ENCODE measurements around the gene TEX52. TPM values are rescaled to one million over a fixed set of nuclear protein-coding genes. Genes with fewer than 3 reads are reported as not detected.

TEX52 gene
- total RNA-seq: not detected
- polyA plus RNA-seq: not detected

DNA sequence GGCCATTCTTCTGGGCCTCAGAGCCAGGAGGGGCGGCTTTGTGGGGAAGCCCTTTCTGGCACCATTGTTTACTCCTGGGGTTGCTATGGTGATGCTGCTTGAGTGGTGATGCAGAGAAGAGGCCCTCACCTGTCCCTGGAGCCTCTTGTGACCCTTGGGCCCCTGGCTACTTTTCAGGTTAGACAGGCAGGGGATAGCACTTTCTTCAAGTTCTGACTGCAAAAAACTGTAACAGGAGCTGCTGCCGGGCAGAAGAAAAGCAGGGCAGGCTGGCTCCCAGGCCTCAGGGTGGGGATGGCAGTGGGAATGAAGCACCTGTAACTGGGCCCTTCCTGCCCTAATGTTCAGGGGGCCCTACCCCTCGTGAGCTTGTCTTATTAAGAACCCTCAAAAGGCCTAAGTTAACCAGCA, at the start of gene TEX52:
Gene TEX52 (minus strand): TSS at position 19 of the 411 bp plus-strand sequence. CDS start 13 bp downstream, at position 6.
- peaks cover 26% of the 10 kb centered on the region for H3K36me3 ChIP-seq (ENCODE audit: control insufficient read depth, insufficient read depth, low read length)

GRCh38 chr12:2904260-2904659, 47.4 kb upstream of the TEX52 start:
- no peaks in the 10 kb centered on the region for H3K4me1 ChIP-seq (ENCODE audit: control insufficient read depth, insufficient read depth, low read length, poor library complexity, severe bottlenecking)
- no peak overlapping the region for H3K27ac ChIP-seq (ENCODE audit: insufficient read depth, low read length, poor library complexity, severe bottlenecking)
- Mint-ChIP-seq H3K4me3 (no peak overlapping the region), H3K27ac (no peak overlapping the region), H3K9me3 (no peaks in the 10 kb centered on the region), H3K4me1 (peaks cover 0 to 6% (median 3%) of the 10 kb centered on the region in 4 donors), H3K36me3 (no peaks in the 10 kb centered on the region), H3K27me3 (no peaks in the 10 kb centered on the region)
- H3K27me3 ChIP-seq (ENCODE audit: control insufficient read depth, insufficient read depth, low read length): no peaks in the 10 kb centered on the region
- no peak for DNase-seq
- ATAC-seq (ENCODE audit: low read depth in 2 of 2): no peak
- H3K36me3 ChIP-seq (ENCODE audit: control insufficient read depth, insufficient read depth, low read length): no peaks in the 10 kb centered on the region
- no peaks in the 10 kb centered on the region for H3K9me3 ChIP-seq (ENCODE audit: control insufficient read depth in 2 of 2, low read length in 2 of 2)
- H3K4me3 ChIP-seq (ENCODE audit: low read depth, low read length): no peak overlapping the region

More for the DNA sequence above, at the start of gene TEX52:
- Histone ChIP-seq H3K9me3 (ENCODE audit: control insufficient read depth in 2 of 2, low read length in 2 of 2) (no peaks in the 10 kb centered on the region), H3K27ac (ENCODE audit: insufficient read depth, low read length, poor library complexity, severe bottlenecking) (no peak within 1 kb of the TSS), H3K4me1 (ENCODE audit: control insufficient read depth, insufficient read depth, low read length, poor library complexity, severe bottlenecking) (no peaks in the 10 kb centered on the region), H3K27me3 (ENCODE audit: control insufficient read depth, insufficient read depth, low read length) (no peaks in the 10 kb centered on the region), H3K4me3 (ENCODE audit: low read depth, low read length) (no peak within 1 kb of the TSS)
- Mint-ChIP-seq H3K36me3 (peaks cover 19% of the 10 kb centered on the region), H3K27me3 (no peaks in the 10 kb centered on the region), H3K9me3 (no peaks in the 10 kb centered on the region), H3K27ac (peak within 1 kb of the TSS in 1 of 3 donors; percentile 55), H3K4me1 (peaks cover 0 to 2% (median 0%) of the 10 kb centered on the region in 4 donors), H3K4me3 (no peak within 1 kb of the TSS)
- ATAC-seq (ENCODE audit: low read depth in 2 of 2): no peak
- no peak for DNase-seq

DNA sequence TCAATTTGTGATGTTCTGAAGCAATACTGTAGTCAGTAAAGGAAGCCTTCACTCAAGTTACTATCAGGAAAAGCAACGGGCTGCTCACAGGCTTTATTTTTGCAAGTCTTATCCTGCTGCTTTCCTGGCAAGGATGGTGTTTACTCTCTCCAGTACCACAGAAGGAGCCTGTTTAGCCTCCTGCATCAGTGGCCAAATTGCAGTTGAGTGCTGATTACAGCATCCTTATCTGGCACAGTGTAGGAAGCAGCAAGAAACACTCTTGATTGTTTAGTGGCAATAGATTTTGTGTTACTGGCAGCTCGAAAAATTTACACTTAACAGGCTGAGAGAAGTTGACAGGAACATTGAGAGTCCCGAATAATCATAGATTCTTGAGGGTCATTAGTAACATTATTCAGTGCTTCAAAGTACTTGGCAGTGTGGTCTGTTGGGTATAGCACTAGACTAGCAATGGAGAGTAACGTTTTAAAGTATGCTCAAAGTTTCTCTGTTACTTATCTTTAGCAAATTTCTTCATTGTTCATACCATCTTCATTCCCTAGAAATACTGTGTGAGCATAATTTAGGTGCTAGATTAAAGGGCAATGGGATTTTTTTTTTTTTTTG, 45.5 kb upstream of the TEX52 start:
- Histone ChIP-seq H3K27ac (ENCODE audit: insufficient read depth, low read length, poor library complexity, severe bottlenecking) (no peak overlapping the region), H3K4me3 (ENCODE audit: low read depth, low read length) (no peak overlapping the region), H3K36me3 (ENCODE audit: control insufficient read depth, insufficient read depth, low read length) (no peaks in the 10 kb centered on the region), H3K4me1 (ENCODE audit: control insufficient read depth, insufficient read depth, low read length, poor library complexity, severe bottlenecking) (no peaks in the 10 kb centered on the region), H3K27me3 (ENCODE audit: control insufficient read depth, insufficient read depth, low read length) (no peaks in the 10 kb centered on the region), H3K9me3 (ENCODE audit: control insufficient read depth in 2 of 2, low read length in 2 of 2) (no peaks in the 10 kb centered on the region)
- peaks cover 0 to 6% (median 3%) of the 10 kb centered on the region in 4 donors for H3K4me1 Mint-ChIP-seq
- no peaks in the 10 kb centered on the region for H3K36me3 Mint-ChIP-seq
- ATAC-seq (ENCODE audit: low read depth in 2 of 2): no peak
- H3K4me3 Mint-ChIP-seq: no peak overlapping the region
- DNase-seq: no peak
- H3K9me3 Mint-ChIP-seq: no peaks in the 10 kb centered on the region
- no peak overlapping the region for H3K27ac Mint-ChIP-seq
- no peaks in the 10 kb centered on the region for H3K27me3 Mint-ChIP-seq

GRCh38 chr12:2900642-2901041, 43.8 kb upstream of the TEX52 start:
- H3K27ac Mint-ChIP-seq: no peak overlapping the region
- no peak overlapping the region for H3K4me3 Mint-ChIP-seq
- Histone ChIP-seq H3K9me3 (ENCODE audit: control insufficient read depth in 2 of 2, low read length in 2 of 2) (no peaks in the 10 kb centered on the region), H3K4me3 (ENCODE audit: low read depth, low read length) (no peak overlapping the region), H3K27me3 (ENCODE audit: control insufficient read depth, insufficient read depth, low read length) (no peaks in the 10 kb centered on the region), H3K4me1 (ENCODE audit: control insufficient read depth, insufficient read depth, low read length, poor library complexity, severe bottlenecking) (no peaks in the 10 kb centered on the region), H3K27ac (ENCODE audit: insufficient read depth, low read length, poor library complexity, severe bottlenecking) (no peak overlapping the region), H3K36me3 (ENCODE audit: control insufficient read depth, insufficient read depth, low read length) (no peaks in the 10 kb centered on the region)
- no peaks in the 10 kb centered on the region for H3K27me3 Mint-ChIP-seq
- no peaks in the 10 kb centered on the region for H3K9me3 Mint-ChIP-seq
- peaks cover 0 to 8% (median 4%) of the 10 kb centered on the region in 4 donors for H3K4me1 Mint-ChIP-seq
- ATAC-seq (ENCODE audit: low read depth in 2 of 2) (no peak), DNase-seq (no peak)
- no peaks in the 10 kb centered on the region for H3K36me3 Mint-ChIP-seq

GRCh38 chr12:2897418-2897817, 40.6 kb upstream of the TEX52 start:
- Mint-ChIP-seq H3K36me3 (no peaks in the 10 kb centered on the region), H3K4me3 (no peak overlapping the region), H3K27ac (no peak overlapping the region), H3K27me3 (no peaks in the 10 kb centered on the region), H3K9me3 (no peaks in the 10 kb centered on the region), H3K4me1 (peaks cover 0 to 15% (median 5%) of the 10 kb centered on the region in 4 donors)
- H3K27me3 ChIP-seq (ENCODE audit: control insufficient read depth, insufficient read depth, low read length): no peaks in the 10 kb centered on the region
- no peaks in the 10 kb centered on the region for H3K9me3 ChIP-seq (ENCODE audit: control insufficient read depth in 2 of 2, low read length in 2 of 2)
- no peaks in the 10 kb centered on the region for H3K36me3 ChIP-seq (ENCODE audit: control insufficient read depth, insufficient read depth, low read length)
- no peak overlapping the region for H3K4me3 ChIP-seq (ENCODE audit: low read depth, low read length)
- no peak overlapping the region for H3K27ac ChIP-seq (ENCODE audit: insufficient read depth, low read length, poor library complexity, severe bottlenecking)
- ATAC-seq (ENCODE audit: low read depth in 2 of 2) (no peak), DNase-seq (no peak)
- H3K4me1 ChIP-seq (ENCODE audit: control insufficient read depth, insufficient read depth, low read length, poor library complexity, severe bottlenecking): no peaks in the 10 kb centered on the region

- no peak overlapping the region for H3K27ac ChIP-seq (ENCODE audit: insufficient read depth, low read length, poor library complexity, severe bottlenecking)
- no peak overlapping the region for H3K4me3 ChIP-seq (ENCODE audit: low read depth, low read length)
- Mint-ChIP-seq H3K4me3 (peak overlapping the region in 2 of 4 donors; percentile 38 to 72), H3K36me3 (peaks cover 3% of the 10 kb centered on the region), H3K4me1 (peaks cover 9 to 22% (median 17%) of the 10 kb centered on the region in 4 donors), H3K9me3 (no peaks in the 10 kb centered on the region), H3K27ac (peak overlapping the region in 1 of 3 donors; percentile 20), H3K27me3 (no peaks in the 10 kb centered on the region)
- no peaks in the 10 kb centered on the region for H3K27me3 ChIP-seq (ENCODE audit: control insufficient read depth, insufficient read depth, low read length)
- ATAC-seq (ENCODE audit: low read depth in 2 of 2) (no peak), DNase-seq (no peak)
- peaks cover 14% of the 10 kb centered on the region for H3K4me1 ChIP-seq (ENCODE audit: control insufficient read depth, insufficient read depth, low read length, poor library complexity, severe bottlenecking)
- H3K36me3 ChIP-seq (ENCODE audit: control insufficient read depth, insufficient read depth, low read length): no peaks in the 10 kb centered on the region
- H3K9me3 ChIP-seq (ENCODE audit: control insufficient read depth in 2 of 2, low read length in 2 of 2): no peaks in the 10 kb centered on the region
Measured at GRCh38 chr12:2895511-2895910, 38.7 kb upstream of the TEX52 start.

GRCh38 chr12:2895051-2895451, 38.2 kb upstream of the TEX52 start:
- ATAC-seq (ENCODE audit: low read depth in 2 of 2): no peak
- no peak overlapping the region for H3K27ac Mint-ChIP-seq
- DNase-seq: no peak
- peaks cover 19% of the 10 kb centered on the region for H3K4me1 ChIP-seq (ENCODE audit: control insufficient read depth, insufficient read depth, low read length, poor library complexity, severe bottlenecking)
- no peak overlapping the region for H3K4me3 ChIP-seq (ENCODE audit: low read depth, low read length)
- H3K4me1 Mint-ChIP-seq: peaks cover 11 to 25% (median 18%) of the 10 kb centered on the region in 4 donors
- H3K9me3 ChIP-seq (ENCODE audit: control insufficient read depth in 2 of 2, low read length in 2 of 2): no peaks in the 10 kb centered on the region
- H3K27ac ChIP-seq (ENCODE audit: insufficient read depth, low read length, poor library complexity, severe bottlenecking): no peak overlapping the region
- no peaks in the 10 kb centered on the region for H3K9me3 Mint-ChIP-seq
- peaks cover 4% of the 10 kb centered on the region for H3K36me3 Mint-ChIP-seq
- no peaks in the 10 kb centered on the region for H3K36me3 ChIP-seq (ENCODE audit: control insufficient read depth, insufficient read depth, low read length)
- peak overlapping the region in 1 of 4 donors; percentile 72 for H3K4me3 Mint-ChIP-seq
- H3K27me3 Mint-ChIP-seq: no peaks in the 10 kb centered on the region
- H3K27me3 ChIP-seq (ENCODE audit: control insufficient read depth, insufficient read depth, low read length): no peaks in the 10 kb centered on the region

DNA sequence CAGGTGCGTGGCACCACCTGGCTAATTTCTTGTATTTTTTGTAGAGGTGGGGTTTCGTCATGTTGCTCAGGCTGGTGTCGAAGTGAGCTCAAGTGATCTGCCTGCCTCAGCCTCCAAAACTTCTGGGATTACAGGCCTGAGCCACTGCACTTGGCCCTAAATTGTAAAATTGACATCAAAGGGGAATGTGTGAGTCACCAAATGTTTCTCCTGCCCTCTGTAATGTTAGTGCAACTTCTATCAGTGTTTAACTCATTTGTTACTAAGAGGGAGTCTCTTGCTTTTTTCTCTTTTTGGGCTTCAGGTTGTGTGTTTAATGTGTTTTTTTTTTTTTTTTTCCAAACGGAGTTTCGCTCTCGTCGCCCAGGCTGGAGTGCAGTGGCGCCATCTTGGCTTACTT, 36.2 kb upstream of the TEX52 start:
- peaks cover 14 to 38% (median 25%) of the 10 kb centered on the region in 4 donors for H3K4me1 Mint-ChIP-seq
- no peak for ATAC-seq (ENCODE audit: low read depth in 2 of 2)
- no peak for DNase-seq
- Histone ChIP-seq H3K9me3 (ENCODE audit: control insufficient read depth in 2 of 2, low read length in 2 of 2) (no peaks in the 10 kb centered on the region), H3K36me3 (ENCODE audit: control insufficient read depth, insufficient read depth, low read length) (no peaks in the 10 kb centered on the region), H3K4me1 (ENCODE audit: control insufficient read depth, insufficient read depth, low read length, poor library complexity, severe bottlenecking) (peaks cover 20% of the 10 kb centered on the region), H3K4me3 (ENCODE audit: low read depth, low read length) (no peak overlapping the region), H3K27me3 (ENCODE audit: control insufficient read depth, insufficient read depth, low read length) (no peaks in the 10 kb centered on the region), H3K27ac (ENCODE audit: insufficient read depth, low read length, poor library complexity, severe bottlenecking) (no peak overlapping the region)
- no peak overlapping the region for H3K27ac Mint-ChIP-seq
- H3K27me3 Mint-ChIP-seq: no peaks in the 10 kb centered on the region
- H3K9me3 Mint-ChIP-seq: no peaks in the 10 kb centered on the region
- peak overlapping the region; percentile 73 to 82 (median 79) for H3K4me3 Mint-ChIP-seq
- peaks cover 4% of the 10 kb centered on the region for H3K36me3 Mint-ChIP-seq

All from CD4-positive, CD25-positive, alpha-beta regulatory T cell (primary cell).